HUES64 (cell line): Measurements from ENCODE around the gene ASIC5. TPM values are rescaled to one million over a fixed set of nuclear protein-coding genes. Genes with fewer than 3 reads are reported as not detected.

Source experiments
- H3K27ac ChIP-seq: 2 replicates; pipeline ENCODE4 v1.7.0; 2013; ENCODE audit warnings: low read depth, low read length, inconsistent platforms
- H3K27me3 ChIP-seq: 2 replicates; pipeline ENCODE4 v1.6.1; 2013; ENCODE audit warnings: mild to moderate bottlenecking, low read length; ENCODE audit not compliant: insufficient read depth
- H3K36me3 ChIP-seq: 2 replicates; pipeline ENCODE4 v1.6.1; 2013; ENCODE audit warnings: mild to moderate bottlenecking, low read length; ENCODE audit not compliant: insufficient read depth
- H3K4me1 ChIP-seq: 2 replicates; pipeline ENCODE4 v1.6.1; 2013; ENCODE audit warnings: mild to moderate bottlenecking, low read length, moderate library complexity; ENCODE audit not compliant: insufficient read depth
- H3K4me3 ChIP-seq: 2 replicates; pipeline ENCODE4 v1.5.1; 2013; ENCODE audit warnings: mild to moderate bottlenecking, low read length, moderate library complexity
- H3K9ac ChIP-seq: 2 replicates; pipeline ENCODE4 v1.6.1; 2013; ENCODE audit warnings: mild to moderate bottlenecking, low read depth, low read length
- H3K9me3 ChIP-seq: 2 replicates; pipeline ENCODE4 v1.6.1; 2013; ENCODE audit warnings: low read depth, low read length; ENCODE audit not compliant: insufficient read depth
- WGBS: fragments of 150-250, 120-280 bp; methylation state at CpG from one replicate; pipeline ENCODE4 v1.1.7; 2013; ENCODE audit warnings: missing lambda C conversion rate; 5-methylcytosine and 5-hydroxymethylcytosine counted together
- polyA plus RNA-seq, 2 experiments: library from polyadenylated mRNA; stranded (reverse); fragments of 50-300 nt; gene quantifications; one replicate each; pipeline ENCODE4 v1.2.3, GENCODE V29; 2013

ASIC5 gene, protein sequence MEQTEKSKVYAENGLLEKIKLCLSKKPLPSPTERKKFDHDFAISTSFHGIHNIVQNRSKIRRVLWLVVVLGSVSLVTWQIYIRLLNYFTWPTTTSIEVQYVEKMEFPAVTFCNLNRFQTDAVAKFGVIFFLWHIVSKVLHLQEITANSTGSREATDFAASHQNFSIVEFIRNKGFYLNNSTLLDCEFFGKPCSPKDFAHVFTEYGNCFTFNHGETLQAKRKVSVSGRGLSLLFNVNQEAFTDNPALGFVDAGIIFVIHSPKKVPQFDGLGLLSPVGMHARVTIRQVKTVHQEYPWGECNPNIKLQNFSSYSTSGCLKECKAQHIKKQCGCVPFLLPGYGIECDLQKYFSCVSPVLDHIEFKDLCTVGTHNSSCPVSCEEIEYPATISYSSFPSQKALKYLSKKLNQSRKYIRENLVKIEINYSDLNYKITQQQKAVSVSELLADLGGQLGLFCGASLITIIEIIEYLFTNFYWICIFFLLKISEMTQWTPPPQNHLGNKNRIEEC
- polyA plus RNA-seq (2013, experiment 1 of 2): not detected
- not detected for polyA plus RNA-seq (2013, experiment 2 of 2)

DNA sequence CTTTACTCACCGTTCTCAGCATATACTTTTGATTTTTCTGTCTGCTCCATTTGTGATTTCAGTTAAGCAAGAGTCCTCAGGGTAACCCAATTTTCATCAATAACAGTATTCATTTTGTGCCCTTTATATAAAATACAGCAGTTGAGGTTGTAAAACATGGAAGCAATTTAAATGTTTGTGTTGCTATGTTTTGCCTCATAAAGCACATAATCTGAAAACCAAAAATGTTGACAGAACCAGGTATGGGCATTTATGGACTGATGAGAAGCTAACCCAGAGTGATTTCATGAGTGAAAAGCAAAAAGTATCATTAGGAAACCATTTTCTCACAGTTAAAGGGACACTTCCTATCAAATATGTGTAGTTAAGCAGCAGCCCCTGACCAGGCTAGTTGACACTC, at the start of gene ASIC5:
TSS of gene ASIC5 (minus strand) at position 101 of the 400 bp plus-strand sequence. CDS start at position 50, 51 bp downstream.
- no peak within 1 kb of the TSS for H3K9ac ChIP-seq
- H3K27me3 ChIP-seq: no peaks in the 10 kb centered on the region
- WGBS: 44% methylated on average over 1 of the region's 1 CpG
- H3K36me3 ChIP-seq: no peaks in the 10 kb centered on the region
- no peak within 1 kb of the TSS for H3K27ac ChIP-seq
- H3K4me3 ChIP-seq: no peak within 1 kb of the TSS
- H3K4me1 ChIP-seq: no peaks in the 10 kb centered on the region
- peaks cover 20% of the 10 kb centered on the region; the same call in 1 of the 2 replicates for H3K9me3 ChIP-seq

DNA sequence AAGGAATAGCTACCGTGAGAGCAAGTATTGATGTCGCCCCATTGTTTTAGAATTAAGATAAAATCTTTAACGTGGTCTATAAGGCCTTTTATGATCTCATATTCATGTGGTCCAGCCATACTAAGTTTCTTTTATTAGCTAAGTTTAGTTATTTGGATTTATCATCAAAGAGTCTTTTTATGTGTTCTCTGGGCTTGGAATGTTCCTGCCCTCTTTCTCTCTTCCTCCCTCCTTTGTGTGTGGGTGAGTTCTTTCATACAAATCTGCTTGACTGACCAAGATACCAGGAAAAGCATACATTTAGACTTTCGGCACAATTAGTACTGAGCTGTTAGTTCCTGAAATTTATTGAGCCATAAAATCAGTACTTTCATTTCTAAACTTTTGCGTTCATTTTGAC, 48.7 kb upstream of the ASIC5 start:
- H3K4me3 ChIP-seq: no peak overlapping the region
- H3K27me3 ChIP-seq: no peaks in the 10 kb centered on the region
- H3K4me1 ChIP-seq: no peaks in the 10 kb centered on the region
- H3K9me3 ChIP-seq: no peaks in the 10 kb centered on the region
- WGBS: 95% methylated on average over 4 of the region's 5 CpGs
- H3K36me3 ChIP-seq: no peaks in the 10 kb centered on the region
- H3K27ac ChIP-seq: no peak overlapping the region
- no peak overlapping the region for H3K9ac ChIP-seq

DNA sequence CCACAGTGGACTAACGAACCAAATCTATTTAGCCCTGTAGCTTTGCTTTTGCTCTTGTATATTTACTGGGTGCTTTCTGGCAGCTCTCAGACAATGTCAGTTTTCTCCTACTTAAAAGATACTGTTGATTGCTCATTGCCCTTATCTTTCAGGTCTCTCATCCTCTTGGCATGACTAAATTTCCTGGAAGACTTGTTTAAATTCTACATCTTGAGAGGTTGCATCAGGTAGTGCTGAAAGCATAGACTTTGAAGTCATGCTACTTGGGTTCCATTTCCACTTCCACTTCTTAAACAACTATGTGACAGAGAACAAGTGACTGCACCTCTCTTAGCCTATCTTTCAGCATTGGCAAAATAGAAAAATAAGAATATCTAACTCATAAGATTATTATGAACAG, 45.8 kb upstream of the ASIC5 start:
- 100% methylated on average over 1 of the region's 1 CpG for WGBS
- Histone ChIP-seq H3K9ac (no peak overlapping the region), H3K4me3 (no peak overlapping the region), H3K36me3 (no peaks in the 10 kb centered on the region), H3K27me3 (no peaks in the 10 kb centered on the region), H3K27ac (no peak overlapping the region), H3K4me1 (no peaks in the 10 kb centered on the region), H3K9me3 (no peaks in the 10 kb centered on the region)

DNA sequence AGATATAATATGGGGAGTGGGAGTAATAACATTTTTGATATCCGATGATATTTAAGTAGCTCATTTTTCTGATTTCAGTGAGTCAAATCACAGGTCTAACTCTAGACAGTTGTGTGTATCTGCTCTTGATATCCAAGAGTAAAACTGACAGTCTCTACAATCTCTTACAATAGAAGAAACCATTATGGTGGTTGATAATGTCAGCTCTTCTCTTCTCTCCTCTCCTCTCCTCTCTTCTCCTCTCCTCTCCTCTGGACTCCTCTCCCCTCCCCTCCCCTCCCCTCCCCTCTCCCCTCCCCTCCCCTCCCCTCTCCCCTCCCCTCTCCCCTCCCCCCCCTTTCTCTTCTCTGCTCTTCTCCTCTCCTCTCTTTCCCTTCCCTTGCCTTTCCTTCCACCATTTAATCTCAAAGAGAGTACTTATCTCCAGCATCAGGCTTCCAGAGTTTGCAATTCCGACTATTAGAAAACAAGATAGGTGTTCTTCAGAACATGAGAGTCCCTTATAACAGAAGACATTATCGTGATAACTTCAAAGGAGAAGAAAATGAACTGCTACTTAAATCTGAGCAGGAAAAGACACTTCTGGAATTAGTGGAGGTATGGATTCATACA, 43.6 kb upstream of the ASIC5 start:
- Histone ChIP-seq H3K36me3 (no peaks in the 10 kb centered on the region), H3K4me1 (no peaks in the 10 kb centered on the region), H3K9me3 (no peaks in the 10 kb centered on the region), H3K27me3 (no peaks in the 10 kb centered on the region), H3K9ac (no peak overlapping the region), H3K4me3 (no peak overlapping the region), H3K27ac (no peak overlapping the region)
- 95% methylated on average over 2 of the region's 3 CpGs for WGBS

DNA sequence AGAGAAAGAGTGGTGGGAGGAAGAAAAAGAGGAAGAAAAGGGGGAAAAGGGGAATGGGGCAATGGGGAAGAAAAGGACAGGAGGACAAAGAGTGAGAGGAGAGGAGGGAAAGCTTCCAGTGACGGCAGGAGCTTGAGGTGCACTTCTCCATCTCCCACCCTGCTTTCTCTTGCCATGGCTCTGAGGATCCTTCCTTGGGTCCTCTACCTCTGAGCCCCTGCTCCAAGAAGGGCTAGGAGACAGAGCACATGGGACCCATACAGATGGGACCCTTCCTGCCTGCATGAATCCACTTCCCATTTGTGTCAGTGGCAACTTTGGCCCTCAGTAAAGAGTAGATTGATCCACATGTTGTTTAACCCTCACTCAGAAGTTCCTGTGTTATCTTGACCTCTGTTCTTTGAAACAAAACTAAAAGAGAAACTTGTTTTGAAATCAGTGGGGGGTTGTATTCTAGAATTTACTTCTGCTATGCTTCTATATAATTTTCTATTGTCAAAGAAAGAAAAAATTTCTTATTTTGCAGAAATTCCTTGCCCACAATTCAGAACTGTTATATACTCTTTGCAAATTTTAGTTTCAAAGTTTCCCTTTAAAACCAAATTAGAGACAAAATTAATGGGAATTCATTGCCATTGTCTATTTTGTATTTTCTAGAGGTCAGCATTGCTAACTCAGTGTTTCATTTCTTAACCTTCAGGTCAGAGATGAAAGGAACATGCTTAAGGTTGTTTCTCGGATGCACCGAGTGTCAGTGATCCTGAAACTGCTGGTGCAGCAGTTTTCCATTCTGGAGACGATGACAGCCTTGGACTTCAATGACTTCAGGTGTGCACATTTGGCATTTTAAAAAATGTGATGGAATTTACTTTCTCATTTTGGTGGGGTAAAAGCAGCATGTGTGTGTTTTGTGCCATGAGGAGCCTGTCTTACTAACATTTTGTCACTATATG, 42.4 kb upstream of the ASIC5 start:
- no peaks in the 10 kb centered on the region for H3K27me3 ChIP-seq
- H3K9me3 ChIP-seq: no peaks in the 10 kb centered on the region
- no peak overlapping the region for H3K4me3 ChIP-seq
- no peak overlapping the region for H3K27ac ChIP-seq
- H3K9ac ChIP-seq: no peak overlapping the region
- 93% methylated on average over 4 of the region's 4 CpGs for WGBS
- H3K4me1 ChIP-seq: 0 out of 2 replicates have a peak, but pooled peaks cover 6% of the 10 kb centered on the region
- no peaks in the 10 kb centered on the region for H3K36me3 ChIP-seq

DNA sequence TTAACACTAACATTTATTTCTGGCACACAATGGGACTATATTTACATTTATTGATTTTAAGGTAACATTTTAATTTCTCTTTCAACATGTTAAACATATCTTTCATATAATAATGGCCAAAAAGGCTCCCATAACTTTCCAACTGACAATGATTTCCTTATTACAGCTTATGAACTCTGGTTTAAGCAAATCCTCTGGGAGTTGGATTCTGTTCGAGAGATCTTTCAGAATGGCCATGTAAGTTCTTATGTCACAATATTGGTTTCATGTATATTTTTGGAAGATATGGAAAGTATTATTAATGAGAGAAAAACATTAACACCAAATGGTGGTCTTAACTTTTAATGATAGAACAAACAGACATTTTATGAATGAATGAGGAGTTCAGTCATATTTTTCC, 41.5 kb upstream of the ASIC5 start:
- Histone ChIP-seq H3K27ac (no peak overlapping the region), H3K4me3 (no peak overlapping the region), H3K36me3 (no peaks in the 10 kb centered on the region), H3K9me3 (no peaks in the 10 kb centered on the region), H3K27me3 (no peaks in the 10 kb centered on the region), H3K9ac (no peak overlapping the region), H3K4me1 (0 out of 2 replicates have a peak, but pooled peaks cover 6% of the 10 kb centered on the region)
- 93% methylated on average over 1 of the region's 1 CpG for WGBS

DNA sequence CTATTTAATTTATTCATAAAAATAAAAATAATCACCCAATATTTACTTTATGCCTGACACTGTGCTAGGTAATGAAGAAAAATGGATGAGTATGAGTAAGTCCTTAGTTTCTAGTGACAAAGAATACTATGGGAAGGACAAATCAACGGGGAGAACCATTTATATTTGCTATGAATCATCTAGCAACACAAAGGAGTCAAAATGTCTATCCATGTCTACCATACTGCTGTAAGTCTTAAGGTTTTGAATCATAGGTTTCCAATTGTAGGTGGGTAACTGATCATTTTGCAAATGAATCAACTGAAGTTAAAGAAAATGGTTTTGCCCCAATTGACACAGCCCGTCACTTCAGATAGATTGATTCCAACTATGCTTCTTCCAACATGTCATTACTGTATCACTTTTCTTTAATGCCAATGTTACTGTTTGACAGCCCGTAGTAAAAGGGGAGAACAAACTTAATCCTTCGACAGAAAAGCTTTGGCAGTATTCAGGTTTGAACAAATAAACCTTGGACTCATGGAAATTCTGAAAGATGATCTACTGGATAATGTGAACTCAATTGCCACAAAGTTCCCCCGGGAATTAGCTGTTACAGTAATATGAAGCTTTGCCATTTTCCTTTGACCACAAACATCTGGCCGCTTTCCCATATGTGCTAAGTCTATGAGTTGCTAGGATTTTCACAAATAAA, 40.6 kb upstream of the ASIC5 start:
- H3K9ac ChIP-seq: no peak overlapping the region
- no peak overlapping the region for H3K4me3 ChIP-seq
- no peaks in the 10 kb centered on the region for H3K27me3 ChIP-seq
- H3K36me3 ChIP-seq: no peaks in the 10 kb centered on the region
- 97% methylated on average over 5 of the region's 6 CpGs for WGBS
- H3K9me3 ChIP-seq: no peaks in the 10 kb centered on the region
- H3K4me1 ChIP-seq: 0 out of 2 replicates have a peak, but pooled peaks cover 6% of the 10 kb centered on the region
- no peak overlapping the region for H3K27ac ChIP-seq

DNA sequence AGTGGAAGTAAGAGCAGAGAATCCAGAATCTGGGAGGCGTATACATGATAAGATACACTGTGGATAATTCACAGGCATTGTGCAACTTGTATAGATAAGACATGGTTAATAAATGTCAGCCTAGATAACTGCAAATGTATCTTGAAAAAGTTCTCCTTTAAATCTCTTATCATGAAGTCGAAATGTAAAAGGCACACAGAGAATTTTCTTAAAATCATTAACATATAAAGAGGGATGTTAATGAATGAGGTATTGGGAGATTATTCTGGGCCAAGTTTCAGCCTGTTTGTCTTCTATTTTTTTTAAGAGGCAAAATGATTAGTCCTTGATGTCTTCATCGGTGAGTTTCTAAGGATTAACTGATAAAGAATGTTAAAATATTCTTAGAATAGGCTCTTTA, 38.3 kb upstream of the ASIC5 start:
- no peaks in the 10 kb centered on the region for H3K9me3 ChIP-seq
- H3K27me3 ChIP-seq: no peaks in the 10 kb centered on the region
- peaks cover 16% of the 10 kb centered on the region for H3K4me1 ChIP-seq
- no peak overlapping the region for H3K9ac ChIP-seq
- 85% methylated on average over 2 of the region's 3 CpGs for WGBS
- H3K4me3 ChIP-seq: no peak overlapping the region
- H3K27ac ChIP-seq: no peak overlapping the region
- no peaks in the 10 kb centered on the region for H3K36me3 ChIP-seq

DNA sequence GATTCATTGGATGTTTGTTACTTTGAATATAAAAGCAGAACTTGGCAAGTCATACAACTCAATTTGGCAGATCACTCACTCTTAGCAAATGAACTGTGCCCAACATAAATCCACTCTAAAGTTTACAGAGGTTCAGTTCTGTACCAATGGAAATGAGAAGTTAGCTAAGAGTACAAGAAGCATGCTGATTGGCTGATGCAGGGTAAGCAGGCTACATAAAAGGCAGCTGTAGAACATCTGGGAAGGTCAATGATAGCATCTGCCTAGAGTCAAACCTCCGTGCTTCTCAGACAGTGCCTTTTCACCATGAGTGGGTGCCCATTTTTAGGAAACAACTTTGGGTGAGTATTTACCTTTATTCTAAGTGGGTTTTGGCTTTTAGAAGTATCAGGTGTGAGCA, 37.4 kb upstream of the ASIC5 start, which contains the start of gene TDO2:
TSS of gene TDO2 (plus strand) at position 244 of the 400 bp plus-strand sequence. CDS start at position 307, 63 bp downstream.
- H3K9me3 ChIP-seq: no peaks in the 10 kb centered on the region
- no peak within 1 kb of the TSS for H3K9ac ChIP-seq
- no peak within 1 kb of the TSS for H3K27ac ChIP-seq
- H3K4me1 ChIP-seq: peaks cover 16% of the 10 kb centered on the region
- 89% methylated on average over 1 of the region's 1 CpG for WGBS
- H3K4me3 ChIP-seq: no peak within 1 kb of the TSS
- H3K27me3 ChIP-seq: no peaks in the 10 kb centered on the region
- no peaks in the 10 kb centered on the region for H3K36me3 ChIP-seq

DNA sequence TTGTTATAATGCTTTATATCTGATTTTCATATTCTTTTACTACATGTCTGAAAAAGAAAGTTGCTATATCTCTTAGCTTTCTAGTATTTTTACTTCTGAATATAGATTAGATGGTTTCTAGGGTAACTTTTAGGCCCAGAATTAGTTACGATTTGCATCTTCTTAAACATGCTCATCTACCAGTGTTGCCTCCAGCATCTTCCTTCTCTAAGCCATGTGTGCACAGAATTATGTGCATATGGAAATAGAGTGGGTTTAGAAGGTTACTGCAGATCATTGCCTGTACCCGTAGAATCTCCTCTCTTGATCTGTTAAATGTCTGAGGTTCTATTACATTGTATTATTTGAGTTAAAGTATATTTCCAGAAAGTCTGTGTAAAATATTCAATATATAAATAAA, 34.9 kb upstream of the ASIC5 start:
- H3K4me1 ChIP-seq: peaks cover 16% of the 10 kb centered on the region
- peaks cover 3% of the 10 kb centered on the region; the same call in 1 of the 2 replicates for H3K9me3 ChIP-seq
- H3K9ac ChIP-seq: no peak overlapping the region
- H3K4me3 ChIP-seq: no peak overlapping the region
- no peaks in the 10 kb centered on the region for H3K36me3 ChIP-seq
- no peak overlapping the region for H3K27ac ChIP-seq
- 93% methylated on average over 2 of the region's 2 CpGs for WGBS
- no peaks in the 10 kb centered on the region for H3K27me3 ChIP-seq
